ENCODE results near the gene SNX5.

The SNX5 gene

DNA sequence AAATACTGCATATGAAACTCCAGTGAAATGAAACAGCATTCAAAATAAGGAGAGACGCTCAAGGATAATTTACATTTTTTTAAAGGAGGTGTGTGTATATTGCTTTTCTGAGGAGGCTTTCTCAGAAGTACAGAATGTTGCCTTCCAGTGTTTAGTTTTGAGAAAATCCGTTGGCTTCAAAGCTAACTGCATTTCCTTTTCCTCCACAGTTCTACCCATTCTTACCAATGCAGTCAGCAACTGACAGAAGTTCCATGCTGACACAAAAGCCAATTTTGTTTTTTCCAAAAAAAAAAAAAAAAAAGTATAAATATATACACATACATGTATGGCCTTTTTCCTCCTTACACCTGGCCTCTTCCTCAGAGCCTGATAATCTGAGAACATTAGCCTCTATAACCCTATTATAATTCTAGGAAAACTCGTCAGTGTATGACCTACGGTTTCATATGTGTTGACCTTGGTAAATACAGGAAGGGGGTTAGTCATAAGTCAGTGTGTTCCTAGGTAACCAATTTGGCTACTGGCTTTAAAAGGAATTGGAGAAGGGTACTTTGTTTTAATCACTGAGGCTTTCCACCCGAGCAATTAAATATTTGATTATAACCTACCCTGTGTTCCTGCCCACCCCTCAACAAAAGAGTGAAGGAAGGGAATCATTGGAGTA, 24.4 kb upstream of the SNX5 start:
- DNase-seq (ENCODE audit: low spot score) = no peak

- DNase-seq (ENCODE audit: low spot score) = no peak
Observed at GRCh38 chr20:17992224-17992637, 23.6 kb upstream of the SNX5 start.

- no peak for DNase-seq (ENCODE audit: low spot score)
Observed at GRCh38 chr20:17990278-17990972, 21.8 kb upstream of the SNX5 start.

DNA sequence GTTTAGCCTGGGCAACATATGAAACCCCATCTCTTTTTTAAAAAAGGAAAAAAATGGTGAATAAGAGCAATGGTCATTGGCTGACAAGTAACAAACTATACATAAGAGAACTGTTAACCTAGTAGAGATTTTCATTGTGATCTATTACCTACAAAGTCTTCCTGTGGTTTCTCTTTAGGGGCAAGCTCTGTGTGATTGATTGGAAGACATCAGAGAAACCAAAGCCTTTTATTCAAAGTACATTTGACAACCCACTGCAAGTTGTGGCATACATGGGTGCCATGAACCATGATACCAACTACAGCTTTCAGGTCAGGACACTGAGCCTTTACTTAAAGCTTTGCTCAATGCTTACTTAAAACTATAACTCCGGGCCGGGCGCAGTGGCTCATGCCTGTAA, 19.4 kb upstream of the SNX5 start:
- no peak for DNase-seq (ENCODE audit: low spot score)

GRCh38 chr20:17985388-17986018, 16.9 kb upstream of the SNX5 start:
- no peak for DNase-seq (ENCODE audit: low spot score)

GRCh38 chr20:17976305-17976704, 7.7 kb upstream of the SNX5 start:
- no peak for DNase-seq (ENCODE audit: low spot score)

GRCh38 chr20:17972121-17972520, 3.5 kb upstream of the SNX5 start:
- no peak for DNase-seq (ENCODE audit: low spot score)

- DNase-seq (ENCODE audit: low spot score) = no peak
Observed at GRCh38 chr20:17971300-17972013, 2.9 kb upstream of the SNX5 start.

GRCh38 chr20:17969884-17970409, 1.4 kb upstream of the SNX5 start:
- peak; percentile 34 for DNase-seq (ENCODE audit: low spot score)

DNA sequence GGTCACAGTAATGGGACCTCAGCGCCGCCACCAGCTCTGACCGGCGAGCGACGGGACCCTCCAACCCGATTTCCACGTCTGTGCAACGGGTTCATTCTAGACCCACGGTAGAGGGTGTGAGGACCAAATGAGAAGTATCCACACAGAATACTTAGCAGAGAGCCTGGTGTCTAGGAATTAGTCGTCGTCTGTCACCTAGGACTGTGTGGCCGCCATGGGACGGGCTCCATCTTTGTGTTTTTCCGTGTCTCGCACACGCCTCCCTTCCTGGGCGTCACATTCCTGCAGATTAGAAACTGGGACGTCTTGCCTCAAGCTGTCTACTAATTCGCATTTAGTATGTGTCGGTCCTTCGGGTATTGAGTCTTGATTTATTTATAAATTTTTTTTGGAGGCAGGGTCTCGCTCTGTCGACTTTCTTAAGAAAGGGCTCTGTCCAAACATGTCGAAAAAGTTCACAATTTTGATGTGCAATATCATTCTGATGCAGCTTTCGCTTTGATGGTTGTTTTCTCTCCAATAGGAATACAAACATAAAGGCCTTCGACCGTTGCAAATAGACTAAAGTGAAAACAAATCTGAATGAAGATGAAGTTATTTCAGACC, 787 bp upstream of the SNX5 start:
- DNase-seq (ENCODE audit: low spot score) = peak; percentile 60

- DNase-seq (ENCODE audit: low spot score) = peak; percentile 7
Observed at GRCh38 chr20:17967521-17968365, 851 bp downstream of the SNX5 start.

DNA sequence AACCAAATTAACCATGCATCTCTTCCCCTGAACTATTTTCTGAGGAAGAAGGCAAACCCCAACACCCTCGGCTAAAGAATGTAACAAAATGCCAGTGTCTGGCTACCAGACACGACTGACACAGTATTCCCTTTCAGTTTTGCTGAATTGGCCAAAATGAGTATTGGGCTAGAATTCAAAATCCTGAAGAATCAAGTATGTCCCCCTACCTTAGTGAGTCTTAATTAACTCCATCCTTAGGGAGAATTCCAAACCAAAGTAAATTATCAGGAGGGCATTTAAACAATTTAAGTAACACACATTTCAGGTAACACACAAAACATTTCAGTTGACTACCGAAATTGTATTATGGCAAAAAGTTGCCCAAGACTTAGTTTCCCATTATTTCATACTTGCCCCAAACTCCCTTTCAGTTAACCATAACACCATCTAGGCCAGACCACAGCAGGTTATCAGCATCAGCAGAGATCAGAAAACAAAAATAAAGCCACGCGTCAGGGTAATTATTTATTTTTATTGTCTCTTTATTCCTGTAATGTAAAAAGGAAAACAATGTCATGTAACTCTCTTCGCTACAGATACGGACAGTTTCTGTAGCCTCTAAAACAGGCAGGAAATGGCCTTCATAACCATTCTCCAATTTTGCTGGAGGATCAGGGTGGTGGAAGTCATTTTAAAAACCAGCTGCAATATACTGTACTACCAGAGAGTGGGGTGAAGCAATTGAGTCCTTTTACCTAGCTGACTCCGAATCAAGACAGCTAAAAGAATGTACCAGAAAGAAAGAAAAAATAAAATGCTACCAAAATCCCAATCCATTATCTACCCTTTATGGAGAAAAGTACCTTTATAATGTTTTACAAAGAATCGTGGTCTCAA, 1.9 kb downstream of the SNX5 start:
- DNase-seq (ENCODE audit: low spot score) = peak; percentile 20

DNA sequence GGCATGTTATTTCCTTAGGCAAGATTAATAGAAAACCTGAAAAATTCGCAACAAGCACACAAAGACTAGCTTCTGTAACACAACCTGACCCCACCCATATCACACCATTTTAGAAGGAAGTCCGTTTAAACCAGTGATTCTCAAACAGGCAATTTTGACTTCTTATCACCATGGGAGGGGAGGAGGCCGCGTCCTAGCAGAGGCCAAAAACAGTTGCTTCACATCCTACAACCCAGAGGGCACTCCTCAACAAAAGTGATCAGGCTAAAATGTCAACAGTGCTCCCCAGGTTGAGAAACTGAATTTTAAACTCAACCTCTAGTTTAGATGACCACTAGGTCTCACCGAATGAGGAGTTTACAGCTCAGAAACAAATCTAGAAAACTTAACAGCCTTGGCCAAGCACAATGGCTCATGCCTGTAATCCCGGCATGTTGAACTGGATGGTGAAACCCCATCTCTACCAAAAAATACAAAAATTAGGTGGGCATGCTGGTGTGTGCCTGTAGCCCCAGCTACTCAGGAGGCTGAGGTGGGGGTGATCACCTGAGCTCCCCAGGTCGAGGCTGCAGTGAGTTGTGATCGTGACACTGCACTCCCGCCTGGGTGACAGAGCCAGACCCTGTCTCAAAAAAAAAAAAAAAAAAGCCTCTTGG, 3.4 kb downstream of the SNX5 start:
- no peak for DNase-seq (ENCODE audit: low spot score)

- DNase-seq (ENCODE audit: low spot score) = no peak
Observed at GRCh38 chr20:17964632-17965031, 4.0 kb downstream of the SNX5 start.

- no peak for DNase-seq (ENCODE audit: low spot score)
Observed at GRCh38 chr20:17964073-17964472, 4.5 kb downstream of the SNX5 start.

GRCh38 chr20:17963114-17963897, 5.3 kb downstream of the SNX5 start:
- DNase-seq (ENCODE audit: low spot score) = no peak

GRCh38 chr20:17961587-17961940, 7.0 kb downstream of the SNX5 start:
- no peak for DNase-seq (ENCODE audit: low spot score)

DNA sequence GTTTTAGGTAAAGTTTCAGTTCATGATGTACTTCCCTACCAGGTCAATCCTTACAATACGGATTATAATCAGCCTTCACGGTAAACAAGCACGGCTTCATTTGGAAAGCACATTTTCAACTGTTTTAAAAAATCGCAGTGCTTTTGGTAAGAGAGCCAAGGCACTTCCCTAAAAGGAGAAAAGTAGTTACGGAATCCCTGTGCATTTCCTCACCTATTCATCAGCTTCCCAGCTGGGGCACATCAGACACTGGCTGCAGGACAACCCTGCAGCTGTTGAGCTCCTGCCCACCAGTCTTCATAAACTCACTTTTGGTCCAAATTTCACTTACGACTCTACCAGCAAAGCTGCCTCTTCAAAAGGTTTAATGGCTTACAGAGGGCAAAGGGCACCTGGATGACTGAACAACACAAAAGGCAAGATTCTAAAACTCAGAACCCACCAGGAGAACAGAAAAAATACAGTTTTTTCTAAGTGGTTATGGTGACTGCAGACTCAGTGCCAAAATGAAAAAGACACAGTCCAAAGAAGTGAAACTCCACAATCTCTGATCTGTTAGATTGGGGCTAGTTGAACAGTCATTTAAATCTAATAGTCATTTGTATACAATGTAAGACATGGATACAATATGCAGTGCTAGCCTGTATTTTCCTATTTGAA, 7.5 kb downstream of the SNX5 start:
- no peak for DNase-seq (ENCODE audit: low spot score)

Data from LoVo (cell line).